CD4-positive, alpha-beta T cell (primary cell): ENCODE data around the gene ACTR3C. TPM values are rescaled to one million over a fixed set of nuclear protein-coding genes. Genes with fewer than 3 reads are reported as not detected.
"Not testable (repeated sequence)": the region's sequence is repeated elsewhere in the genome, so short reads cannot be mapped to it uniquely, and the experiment has no call there.

ENCODE experiments used
- ATAC-seq: fragments of 200-7000 bp; cut with Tn5 transposase; one replicate; pipeline ENCODE4 v1.10.0; 2022; ENCODE audit warnings: mild to moderate bottlenecking; ENCODE audit not compliant: poor library complexity
- CTCF ChIA-PET: fragments of 350-600 bp; sonication (Branson Sonifier 250); formaldehyde crosslinking; loops from one replicate; lab custom pipeline; 2021; ENCODE audit warnings: antibody characterized with exemption, inconsistent platforms; lab: Charles Lee
- POLR2A ChIA-PET: fragments of 350-600 bp; sonication (Branson Sonifier 250); formaldehyde crosslinking; loops from one replicate; lab custom pipeline; 2021; ENCODE audit warnings: antibody characterized with exemption, inconsistent platforms; lab: Charles Lee
- DNase-seq, 14 experiments: peaks; one replicate each; pipeline ENCODE4 v3.0.0-alpha.2; 2013 to 2020; ENCODE audit warnings: mixed read lengths in 2 of 14
- H3K27ac ChIP-seq, 2 donors: one replicate each; pipeline versions ENCODE4 v1.5.1 to v1.7.0; 2013; ENCODE audit warnings: low read length in 2 of 2, low read depth in 1 of 2, mild to moderate bottlenecking in 1 of 2
- H3K27me3 ChIP-seq, 2 experiments: 1 replicate in 1 of 2; 2 replicates in 1 of 2; pipeline versions ENCODE4 v1.6.1 to v1.7.0; 2013; ENCODE audit warnings: low read length in 2 of 2, control low read depth in 1 of 2, mild to moderate bottlenecking in 1 of 2, moderate library complexity in 1 of 2; ENCODE audit not compliant: insufficient read depth in 2 of 2, control insufficient read depth in 1 of 2
- H3K36me3 ChIP-seq: one replicate; pipeline ENCODE4 v1.6.1; 2013; ENCODE audit warnings: low read length, control low read depth; ENCODE audit not compliant: insufficient read depth
- H3K4me1 ChIP-seq: one replicate; pipeline ENCODE4 v1.6.1; 2013; ENCODE audit warnings: low read length, control low read depth; ENCODE audit not compliant: insufficient read depth
- H3K4me3 ChIP-seq: one replicate; pipeline ENCODE4 v1.5.1; 2013; ENCODE audit warnings: mild to moderate bottlenecking, low read length, moderate library complexity
- H3K9me3 ChIP-seq, 2 experiments: 1 replicate in 1 of 2; 2 replicates in 1 of 2; pipeline versions ENCODE4 v1.6.1 to v1.7.0; 2013; ENCODE audit warnings: low read length in 2 of 2, mild to moderate bottlenecking in 2 of 2, control low read depth in 1 of 2, moderate library complexity in 1 of 2; ENCODE audit not compliant: control insufficient read depth in 1 of 2, insufficient read depth in 1 of 2
- H3K27ac Mint-ChIP-seq: one replicate; pipeline ENCODE4 v1.8.0; 2020; ENCODE audit warnings: mixed read lengths
- H3K27me3 Mint-ChIP-seq: one replicate; pipeline ENCODE4 v1.8.0; 2021; ENCODE audit warnings: mixed read lengths
- H3K36me3 Mint-ChIP-seq: one replicate; pipeline ENCODE4 v1.8.0; 2021; ENCODE audit warnings: low read depth, mixed read lengths
- H3K4me1 Mint-ChIP-seq: one replicate; pipeline ENCODE4 v1.8.0; 2021; ENCODE audit warnings: low read depth, mixed read lengths
- H3K4me3 Mint-ChIP-seq: one replicate; pipeline ENCODE4 v1.8.0; 2020; ENCODE audit warnings: mild to moderate bottlenecking, mixed read lengths
- H3K9me3 Mint-ChIP-seq: one replicate; pipeline ENCODE4 v1.8.0; 2020; ENCODE audit warnings: mixed read lengths
- CTCF ChIP-seq: fragments of 200-600 bp; IDR thresholded peaks from one replicate; pipeline ENCODE4 v1.8.0; 2022; ENCODE audit warnings: antibody characterized with exemption, mild to moderate bottlenecking
- intact Hi-C, 2 experiments: fragments of 100-400 bp; cut with DNase I in 1 of 2; cut with micrococcal nuclease in 1 of 2; formaldehyde crosslinking; loops; one replicate each; pipeline versions ENCODE4 v1.15.1 to v1.9.0; 2023 to 2025; cut with DNase I, micrococcal nuclease
- total RNA-seq, 174 experiments: library from RNA in 2 of 174; stranded (reverse) in 2 of 174; gene quantifications; one replicate each; pipeline ENCODE4 v1.2.3 and lab custom pipeline; 2021 to 2026

ACTR3C gene
- total RNA-seq, 2 experiments from 2014 or later, result 1.9 to 3.4 TPM

GRCh38 chr7:150307904-150308303, 15.4 kb downstream of the ACTR3C start:
- Mint-ChIP-seq H3K27me3 (no peaks in the 10 kb centered on the region), H3K4me3 (no peak overlapping the region), H3K27ac (no peak overlapping the region), H3K9me3 (no peaks in the 10 kb centered on the region), H3K4me1 (no peaks in the 10 kb centered on the region), H3K36me3 (no peaks in the 10 kb centered on the region)
- no peaks in the 10 kb centered on the region for H3K27me3 ChIP-seq
- H3K4me3 ChIP-seq, result no peak overlapping the region
- ChIA-PET POLR2A (no interaction called here), CTCF (no interaction called here)
- no peaks in the 10 kb centered on the region for H3K4me1 ChIP-seq
- H3K36me3 ChIP-seq, result no peaks in the 10 kb centered on the region
- H3K9me3 ChIP-seq, result no peaks in the 10 kb centered on the region
- ATAC-seq (no peak), DNase-seq (no peak)
- no peak for TF ChIP-seq CTCF
- intact Hi-C loops, result no loop called here
- H3K27ac ChIP-seq, result no peak overlapping the region

DNA sequence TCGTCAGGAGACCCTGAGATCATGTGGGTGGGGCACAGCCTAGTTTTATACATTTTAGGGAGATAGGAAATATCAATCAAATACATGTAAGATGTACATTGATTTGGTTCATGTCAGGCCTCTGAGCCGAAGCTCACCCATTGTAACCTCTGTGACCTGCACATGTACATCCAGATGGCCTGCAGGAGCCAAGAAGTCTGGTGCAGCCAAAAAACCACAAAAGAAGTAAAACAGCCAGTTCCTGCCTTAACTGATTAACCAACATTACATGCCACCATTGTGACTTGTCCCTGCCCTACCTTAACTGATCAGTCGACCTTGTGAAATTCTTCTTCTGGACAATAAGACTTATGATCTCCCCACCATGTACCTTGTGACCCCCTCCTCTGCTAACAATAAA, 16.2 kb downstream of the ACTR3C start:
- H3K36me3 Mint-ChIP-seq, result no peaks in the 10 kb centered on the region
- H3K36me3 ChIP-seq, result no peaks in the 10 kb centered on the region
- H3K27me3 Mint-ChIP-seq, result no peaks in the 10 kb centered on the region
- CTCF ChIA-PET, result no interaction called here
- DNase-seq (no peak), ATAC-seq (no peak)
- H3K27ac ChIP-seq, result no peak overlapping the region
- TF ChIP-seq CTCF, result no peak
- H3K4me3 Mint-ChIP-seq, result no peak overlapping the region
- H3K4me1 Mint-ChIP-seq, result no peaks in the 10 kb centered on the region
- no peak overlapping the region for H3K27ac Mint-ChIP-seq
- no peaks in the 10 kb centered on the region for H3K9me3 Mint-ChIP-seq
- no peaks in the 10 kb centered on the region for H3K9me3 ChIP-seq
- no peaks in the 10 kb centered on the region for H3K4me1 ChIP-seq
- intact Hi-C loops, result no loop called here
- POLR2A ChIA-PET, result no interaction called here
- no peaks in the 10 kb centered on the region for H3K27me3 ChIP-seq
- H3K4me3 ChIP-seq, result no peak overlapping the region

DNA sequence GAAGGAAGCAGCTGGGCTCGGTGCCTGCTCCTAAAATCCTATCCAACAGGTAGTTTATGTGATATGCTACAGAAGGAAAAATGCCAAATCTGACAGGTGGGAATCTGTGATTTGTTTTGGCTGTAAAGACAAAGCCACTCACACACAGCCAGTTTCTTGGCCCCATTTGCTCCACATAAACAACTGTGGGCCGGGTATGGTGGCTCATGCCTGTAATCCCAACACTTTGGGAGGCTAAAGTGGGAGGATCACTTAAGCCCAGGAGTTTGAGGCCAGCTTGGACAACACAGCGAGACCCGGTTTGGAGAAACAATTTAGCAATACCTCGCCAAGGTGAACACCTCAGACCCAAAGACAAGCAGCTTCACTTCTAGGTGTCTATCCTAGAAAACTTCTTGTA, 17.0 kb downstream of the ACTR3C start:
- CTCF ChIA-PET, H3K4me3 ChIP-seq, H3K9me3 ChIP-seq, H3K27me3 ChIP-seq, H3K27me3 Mint-ChIP-seq, intact Hi-C loops, H3K36me3 Mint-ChIP-seq, H3K4me1 ChIP-seq, ATAC-seq, POLR2A ChIA-PET, H3K9me3 Mint-ChIP-seq, H3K4me3 Mint-ChIP-seq, H3K27ac ChIP-seq, DNase-seq, H3K36me3 ChIP-seq, H3K27ac Mint-ChIP-seq, H3K4me1 Mint-ChIP-seq: not testable (repeated sequence)

DNA sequence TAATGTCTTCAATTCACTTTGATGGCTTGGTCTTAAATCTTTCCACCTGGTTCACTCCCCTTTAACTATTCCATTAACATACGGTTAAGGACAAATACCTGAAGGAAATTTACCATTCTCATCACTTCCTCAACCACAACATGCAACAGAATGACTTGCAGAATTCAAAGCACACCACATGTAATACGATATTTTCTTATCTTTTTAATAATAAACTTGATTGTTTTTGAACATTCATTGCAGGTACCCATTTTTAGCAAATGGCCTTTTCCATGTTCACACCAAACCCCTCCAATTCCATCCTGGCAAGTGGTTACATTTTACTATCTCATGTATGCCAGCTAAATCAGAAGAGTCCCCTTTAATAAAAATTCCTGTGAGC, 17.5 kb downstream of the ACTR3C start:
- POLR2A ChIA-PET, H3K36me3 ChIP-seq, DNase-seq, H3K36me3 Mint-ChIP-seq, H3K4me3 ChIP-seq, intact Hi-C loops, H3K9me3 Mint-ChIP-seq, H3K27me3 Mint-ChIP-seq, H3K27ac ChIP-seq, CTCF ChIA-PET, H3K4me3 Mint-ChIP-seq, H3K4me1 Mint-ChIP-seq, H3K4me1 ChIP-seq, H3K27ac Mint-ChIP-seq, H3K9me3 ChIP-seq, ATAC-seq, H3K27me3 ChIP-seq: not testable (repeated sequence)

DNA sequence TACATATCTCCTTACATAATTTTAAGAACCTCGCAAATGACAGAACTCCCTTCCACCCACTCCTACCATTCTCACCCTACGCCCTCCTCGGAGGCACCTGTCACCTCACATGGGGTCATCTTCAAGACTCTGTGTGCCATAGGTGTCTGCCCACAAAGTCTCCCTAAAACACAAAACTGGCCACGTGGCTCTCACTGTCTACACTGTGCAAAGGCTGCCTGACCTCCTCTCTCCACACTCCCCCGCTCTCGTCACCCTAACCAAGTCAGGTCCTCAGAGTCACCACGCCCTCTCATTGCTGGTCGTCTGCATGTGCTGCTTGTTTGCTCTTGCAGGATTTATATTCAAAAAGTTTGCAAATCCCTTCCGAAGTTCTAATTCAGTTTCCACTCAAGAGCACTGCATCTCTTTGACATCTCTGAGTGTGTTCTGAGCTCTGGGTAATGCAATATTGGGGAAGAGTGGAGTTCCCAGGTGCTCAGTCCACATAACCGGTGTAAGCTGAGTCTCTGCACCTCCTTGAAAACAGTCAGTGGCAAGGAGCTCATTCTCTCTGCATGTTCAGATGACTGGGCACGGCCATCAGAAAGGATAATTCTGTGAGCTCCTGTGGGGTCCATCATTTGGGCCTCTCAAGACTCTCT, 18.0 kb downstream of the ACTR3C start:
- H3K4me3 Mint-ChIP-seq, ATAC-seq, H3K27ac ChIP-seq, H3K36me3 Mint-ChIP-seq, H3K9me3 ChIP-seq, H3K9me3 Mint-ChIP-seq, H3K27ac Mint-ChIP-seq, H3K4me3 ChIP-seq, H3K27me3 ChIP-seq, H3K4me1 ChIP-seq, DNase-seq, POLR2A ChIA-PET, CTCF ChIA-PET, H3K4me1 Mint-ChIP-seq, H3K36me3 ChIP-seq, H3K27me3 Mint-ChIP-seq, intact Hi-C loops: not testable (repeated sequence)

- H3K9me3 Mint-ChIP-seq, H3K9me3 ChIP-seq, H3K4me1 Mint-ChIP-seq, H3K4me1 ChIP-seq, H3K27me3 Mint-ChIP-seq, H3K4me3 ChIP-seq, ATAC-seq, intact Hi-C loops, H3K27me3 ChIP-seq, CTCF ChIA-PET, H3K27ac Mint-ChIP-seq, H3K36me3 ChIP-seq, H3K36me3 Mint-ChIP-seq, POLR2A ChIA-PET, DNase-seq, H3K27ac ChIP-seq, H3K4me3 Mint-ChIP-seq: not testable (repeated sequence)
Measured at GRCh38 chr7:150304499-150305258, 18.7 kb downstream of the ACTR3C start.
